LNCAP (cell line): ENCODE data around the gene FBXO46.

Source experiments
- TF ChIP-seq, protein P1 (sequence below): fragments of 450-650 bp; IDR thresholded peaks from 2 replicates; pipeline ENCODE4 v1.5.1; 2017; ENCODE audit warnings: mild to moderate bottlenecking

Gene FBXO46

DNA sequence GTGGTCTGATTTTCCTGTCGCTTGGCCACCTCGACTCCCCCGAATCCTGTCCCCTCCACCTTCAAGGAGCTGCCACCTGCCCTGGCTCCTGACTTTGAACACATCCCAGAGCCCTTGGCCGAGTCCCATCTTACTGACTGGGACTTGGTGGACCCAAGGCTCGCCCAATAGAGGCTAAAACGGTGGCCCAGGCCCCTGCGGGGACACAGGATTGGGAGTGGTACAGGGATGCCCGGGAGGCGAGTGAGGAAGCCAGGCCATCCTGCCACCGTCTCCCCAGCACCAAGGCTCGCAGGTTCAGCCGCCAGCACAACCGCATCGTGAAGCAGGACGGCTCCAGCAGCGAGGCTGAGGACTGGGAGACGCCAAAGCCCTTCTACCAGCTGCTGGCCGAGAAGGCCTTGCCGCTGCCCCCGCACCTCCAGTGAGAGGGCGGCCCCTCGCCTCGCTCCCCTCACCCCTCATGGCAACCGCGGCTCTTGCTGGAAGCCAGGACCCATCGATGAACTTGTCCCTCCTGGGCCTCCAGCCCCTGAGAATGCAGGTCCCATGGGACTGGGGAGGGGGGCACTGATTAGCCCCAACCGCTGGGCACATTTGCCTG is 33.1 kb upstream of the FBXO46 start:
- TF ChIP-seq, protein P1, sequence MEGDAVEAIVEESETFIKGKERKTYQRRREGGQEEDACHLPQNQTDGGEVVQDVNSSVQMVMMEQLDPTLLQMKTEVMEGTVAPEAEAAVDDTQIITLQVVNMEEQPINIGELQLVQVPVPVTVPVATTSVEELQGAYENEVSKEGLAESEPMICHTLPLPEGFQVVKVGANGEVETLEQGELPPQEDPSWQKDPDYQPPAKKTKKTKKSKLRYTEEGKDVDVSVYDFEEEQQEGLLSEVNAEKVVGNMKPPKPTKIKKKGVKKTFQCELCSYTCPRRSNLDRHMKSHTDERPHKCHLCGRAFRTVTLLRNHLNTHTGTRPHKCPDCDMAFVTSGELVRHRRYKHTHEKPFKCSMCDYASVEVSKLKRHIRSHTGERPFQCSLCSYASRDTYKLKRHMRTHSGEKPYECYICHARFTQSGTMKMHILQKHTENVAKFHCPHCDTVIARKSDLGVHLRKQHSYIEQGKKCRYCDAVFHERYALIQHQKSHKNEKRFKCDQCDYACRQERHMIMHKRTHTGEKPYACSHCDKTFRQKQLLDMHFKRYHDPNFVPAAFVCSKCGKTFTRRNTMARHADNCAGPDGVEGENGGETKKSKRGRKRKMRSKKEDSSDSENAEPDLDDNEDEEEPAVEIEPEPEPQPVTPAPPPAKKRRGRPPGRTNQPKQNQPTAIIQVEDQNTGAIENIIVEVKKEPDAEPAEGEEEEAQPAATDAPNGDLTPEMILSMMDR = no peak

DNA sequence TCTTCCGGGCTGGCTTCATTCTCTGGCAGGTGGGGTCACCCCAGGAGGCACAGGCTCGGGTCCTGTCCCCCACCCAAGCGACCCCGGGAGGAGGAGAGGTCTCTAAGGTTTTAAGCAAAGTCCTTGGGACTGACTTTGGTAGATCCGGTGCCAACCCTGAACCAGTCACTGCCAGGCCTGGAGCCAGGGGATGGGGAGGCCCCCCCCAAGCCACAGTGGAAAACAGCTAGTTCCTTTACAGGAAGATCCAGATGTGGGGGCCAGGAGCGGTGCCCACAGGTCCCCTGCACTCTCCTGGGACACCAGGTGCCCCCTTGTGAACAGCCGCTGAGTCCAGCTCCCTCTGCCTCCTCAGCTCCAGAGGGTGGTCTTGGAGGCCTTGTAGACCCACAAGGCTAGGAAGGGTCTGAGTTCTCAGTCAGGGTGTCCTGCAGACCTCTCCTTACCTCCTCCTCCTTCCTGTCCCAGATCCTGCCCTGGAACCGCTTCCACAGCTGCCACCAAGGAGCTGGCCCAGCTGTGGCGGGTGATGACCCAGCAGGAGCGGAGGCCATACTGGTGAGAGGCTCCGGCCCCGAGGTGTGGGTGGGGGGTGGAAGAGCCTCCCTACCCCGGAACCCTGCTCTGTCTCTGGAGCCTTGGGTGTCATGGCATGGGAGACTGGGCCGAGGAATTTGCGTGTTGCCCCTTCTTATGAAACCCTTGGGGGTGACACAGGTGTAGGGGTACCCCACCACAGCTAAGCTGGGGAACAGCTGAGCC is 32.4 kb upstream of the FBXO46 start:
- TF ChIP-seq, protein P1 = no peak

DNA sequence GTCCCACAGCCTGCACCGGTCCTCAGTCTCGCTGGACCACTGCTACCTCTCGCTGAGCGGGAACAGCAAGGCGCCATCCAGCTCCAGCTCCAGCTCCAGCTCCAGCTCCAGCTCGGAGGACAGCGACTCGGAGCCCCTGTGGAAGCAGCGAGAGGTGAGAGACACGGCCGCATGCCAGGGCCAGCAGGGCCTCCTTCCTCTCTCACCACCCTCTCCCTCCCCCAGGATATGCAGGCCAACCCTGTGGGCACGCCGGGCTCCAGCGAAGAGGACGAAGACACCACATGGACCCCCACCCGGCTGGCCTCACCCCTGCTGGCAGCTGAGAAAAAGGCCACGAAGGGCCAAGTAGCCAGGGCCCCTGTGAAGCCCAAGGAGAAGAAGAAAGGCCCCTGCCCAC is 31.0 kb upstream of the FBXO46 start:
- TF ChIP-seq, protein P1 = no peak

DNA sequence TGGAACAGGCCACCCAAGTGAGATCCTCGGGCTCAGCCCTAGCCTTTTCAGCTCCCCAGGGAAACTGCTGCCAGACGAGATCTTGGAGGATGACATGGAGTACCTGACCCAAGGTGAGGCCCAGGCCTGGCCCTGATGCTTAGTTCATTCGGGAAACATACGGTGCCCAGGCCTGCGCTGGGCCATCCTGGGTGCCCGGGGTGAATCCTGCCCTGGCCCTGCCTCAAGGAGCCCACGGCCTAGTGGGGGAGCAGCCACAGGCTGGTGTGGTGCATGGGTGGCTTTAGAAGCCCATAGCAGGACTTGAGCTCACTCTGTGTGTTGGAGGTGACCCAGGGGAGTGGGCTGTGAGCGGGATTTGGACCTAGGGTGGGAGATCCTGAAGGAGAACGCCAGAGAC is 28.2 kb upstream of the FBXO46 start:
- TF ChIP-seq, protein P1 = no peak

DNA sequence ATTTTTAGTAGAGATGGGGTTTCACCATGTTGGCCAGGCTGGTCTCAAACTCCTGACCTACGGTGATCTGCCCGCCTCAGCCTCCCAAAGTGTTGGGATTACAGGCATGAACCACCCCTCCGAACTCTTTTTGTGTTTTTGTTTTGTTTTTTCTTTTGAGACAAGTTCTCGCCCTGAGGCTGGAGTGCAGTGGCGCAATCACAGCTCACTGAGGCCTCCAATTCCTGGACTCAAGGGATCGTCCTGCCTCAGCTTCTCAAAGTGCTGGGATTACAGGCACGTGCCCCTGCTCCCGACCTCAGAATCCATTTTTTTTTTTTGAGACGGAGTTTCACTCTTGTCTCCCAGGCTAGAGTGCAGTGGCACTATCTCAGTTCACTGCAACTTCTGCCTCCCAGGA is 27.0 kb upstream of the FBXO46 start:
- TF ChIP-seq, protein P1 = no peak

DNA sequence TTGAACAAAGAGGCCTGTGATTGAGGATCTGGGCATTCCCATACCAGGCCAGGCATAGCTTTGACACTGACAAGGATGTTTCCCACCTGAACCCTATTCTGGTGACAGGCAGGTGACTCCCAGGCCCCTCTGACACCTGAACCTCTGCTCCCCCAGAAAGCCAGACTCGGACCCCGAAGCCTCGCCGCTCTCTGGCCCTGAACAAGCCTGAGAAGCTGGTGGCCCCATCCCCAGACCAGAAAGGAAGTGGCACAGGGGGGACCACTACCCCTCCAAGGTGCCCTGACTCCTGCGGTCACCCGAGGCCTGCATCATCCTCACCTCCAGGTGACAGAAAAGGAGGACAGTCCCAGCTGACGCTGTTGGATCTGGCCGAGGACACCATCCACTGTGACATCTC is 23.6 kb upstream of the FBXO46 start:
- TF ChIP-seq, protein P1 = no peak

DNA sequence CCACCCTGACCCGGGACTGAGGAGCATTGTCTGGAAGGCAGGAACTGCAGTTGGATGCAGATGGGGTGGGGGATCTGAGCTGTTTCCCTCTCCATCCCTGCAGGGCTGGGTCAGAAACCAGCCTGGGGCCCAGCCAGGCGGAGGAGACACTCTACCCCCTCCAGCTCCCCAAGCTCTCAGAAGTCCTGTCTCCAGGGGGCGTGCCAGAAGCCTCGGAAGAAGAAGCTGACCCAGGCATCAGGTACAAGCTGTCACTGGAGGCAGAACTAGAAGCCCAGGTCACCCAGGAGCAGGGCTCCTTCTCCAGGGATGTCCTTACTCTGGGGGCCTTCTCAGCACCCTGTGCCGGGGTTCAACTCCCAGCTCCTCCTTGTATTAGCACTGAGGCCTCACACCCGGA is 22.9 kb upstream of the FBXO46 start:
- TF ChIP-seq, protein P1 = no peak
